OCI-M1 (cell line): ENCODE results near the gene TNRC6A.
"Not testable (repeated sequence)": the region's sequence is repeated elsewhere in the genome, so short reads cannot be mapped to it uniquely, and the experiment has no call there.

Experiments used
- DNase-seq: peaks from one replicate; lab custom pipeline; 2025; lab: John Stamatoyannopoulos, UW

TNRC6A gene

GRCh38 chr16:24758373-24758772, 28.9 kb downstream of the TNRC6A start:
- no peak for DNase-seq

GRCh38 chr16:24759006-24759405, 29.6 kb downstream of the TNRC6A start:
- no peak for DNase-seq

- no peak for DNase-seq
These were observed 32.1 kb downstream of the TNRC6A start for GRCh38 chr16:24761526-24761925.

GRCh38 chr16:24764916-24765315, 35.5 kb downstream of the TNRC6A start:
- no peak for DNase-seq

- no peak for DNase-seq
These were observed 36.6 kb downstream of the TNRC6A start for GRCh38 chr16:24766057-24766456.

- DNase-seq: no peak
These were observed 40.4 kb downstream of the TNRC6A start for GRCh38 chr16:24769806-24770205.

- DNase-seq: no peak
These were observed 41.8 kb downstream of the TNRC6A start for GRCh38 chr16:24771132-24771778.

GRCh38 chr16:24771779-24772157, 42.3 kb downstream of the TNRC6A start:
- DNase-seq: no peak

GRCh38 chr16:24773771-24774427, 44.4 kb downstream of the TNRC6A start:
- no peak for DNase-seq

GRCh38 chr16:24774510-24774909, 45.1 kb downstream of the TNRC6A start:
- DNase-seq: no peak

GRCh38 chr16:24775455-24775854, 46.0 kb downstream of the TNRC6A start:
- peak; percentile 51 for DNase-seq

GRCh38 chr16:24776501-24777220, 47.2 kb downstream of the TNRC6A start:
- DNase-seq: no peak

- no peak for DNase-seq
These were observed 49.2 kb downstream of the TNRC6A start for GRCh38 chr16:24778671-24779070.

- no peak for DNase-seq
These were observed 51.8 kb downstream of the TNRC6A start for GRCh38 chr16:24781256-24781655.

GRCh38 chr16:24784121-24784520, 54.7 kb downstream of the TNRC6A start:
- DNase-seq: no peak

- no peak for DNase-seq
These were observed 60.4 kb downstream of the TNRC6A start for GRCh38 chr16:24789881-24790280.

- DNase-seq: no peak
These were observed 71.1 kb downstream of the TNRC6A start for GRCh38 chr16:24800586-24800985.

- no peak for DNase-seq
These were observed 72.4 kb downstream of the TNRC6A start for GRCh38 chr16:24801761-24802302.

- DNase-seq: no peak
These were observed 76.0 kb downstream of the TNRC6A start for GRCh38 chr16:24805484-24805883.

GRCh38 chr16:24807301-24807700, 77.8 kb downstream of the TNRC6A start:
- no peak for DNase-seq

- no peak for DNase-seq
These were observed 81.7 kb downstream of the TNRC6A start for GRCh38 chr16:24810951-24811843.

GRCh38 chr16:24812813-24813212, 83.4 kb downstream of the TNRC6A start:
- DNase-seq: not testable (repeated sequence)
